GM23248 (cell line): ENCODE measurements around the gene AKNA.

Source experiments
- EZH2 ChIP-seq: fragments of 200-600 bp; sonication (generic); IDR thresholded peaks from 2 replicates; pipeline ENCODE4 v1.6.1; 2018; ENCODE audit warnings: antibody characterized with exemption, mild to moderate bottlenecking; ENCODE audit not compliant: insufficient read depth, poor library complexity, severe bottlenecking
- EZH2phosphoT487 ChIP-seq: fragments of 200-600 bp; sonication (generic); IDR thresholded peaks from 2 replicates; pipeline ENCODE4 v1.6.1; 2018; ENCODE audit warnings: antibody characterized with exemption, moderate library complexity, mild to moderate bottlenecking, low read depth; ENCODE audit not compliant: insufficient read depth

- TF ChIP-seq EZH2 (no peak), EZH2phosphoT487 (no peak)
Measured at GRCh38 chr9:114286146-114286679, 101.6 kb downstream of the AKNA start.
